Gastrocnemius medialis (tissue), 4 donors: ENCODE results near the gene NR2C2.

ENCODE experiments used
- POLR2A ChIP-seq, 2 donors: fragments of 450-650 bp; IDR thresholded peaks; one replicate each; pipeline ENCODE4 v1.6.1; 2017; ENCODE audit warnings: antibody characterized with exemption in 2 of 2, mild to moderate bottlenecking in 2 of 2, moderate library complexity in 2 of 2
- TF ChIP-seq, protein P1 (sequence below), 5 experiments: fragments of 450-650 bp in 3 of 5; fragments of 200-600 bp in 2 of 5; sonication (generic) in 2 of 5; IDR thresholded peaks in 4 of 5; conservative IDR thresholded peaks in 1 of 5; 1 replicate in 4 of 5; 2 replicates in 1 of 5; pipeline ENCODE4 v1.5.1; 2016 to 2019; ENCODE audit warnings: antibody characterized with exemption in 5 of 5, mild to moderate bottlenecking in 3 of 5, moderate library complexity in 3 of 5

- TF ChIP-seq POLR2A (IDR thresholded peaks at IDR 0.05), result no peak
- TF ChIP-seq, protein P1, sequence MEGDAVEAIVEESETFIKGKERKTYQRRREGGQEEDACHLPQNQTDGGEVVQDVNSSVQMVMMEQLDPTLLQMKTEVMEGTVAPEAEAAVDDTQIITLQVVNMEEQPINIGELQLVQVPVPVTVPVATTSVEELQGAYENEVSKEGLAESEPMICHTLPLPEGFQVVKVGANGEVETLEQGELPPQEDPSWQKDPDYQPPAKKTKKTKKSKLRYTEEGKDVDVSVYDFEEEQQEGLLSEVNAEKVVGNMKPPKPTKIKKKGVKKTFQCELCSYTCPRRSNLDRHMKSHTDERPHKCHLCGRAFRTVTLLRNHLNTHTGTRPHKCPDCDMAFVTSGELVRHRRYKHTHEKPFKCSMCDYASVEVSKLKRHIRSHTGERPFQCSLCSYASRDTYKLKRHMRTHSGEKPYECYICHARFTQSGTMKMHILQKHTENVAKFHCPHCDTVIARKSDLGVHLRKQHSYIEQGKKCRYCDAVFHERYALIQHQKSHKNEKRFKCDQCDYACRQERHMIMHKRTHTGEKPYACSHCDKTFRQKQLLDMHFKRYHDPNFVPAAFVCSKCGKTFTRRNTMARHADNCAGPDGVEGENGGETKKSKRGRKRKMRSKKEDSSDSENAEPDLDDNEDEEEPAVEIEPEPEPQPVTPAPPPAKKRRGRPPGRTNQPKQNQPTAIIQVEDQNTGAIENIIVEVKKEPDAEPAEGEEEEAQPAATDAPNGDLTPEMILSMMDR (IDR thresholded peaks at IDR 0.05 in 4 of 5, conservative IDR thresholded peaks at IDR 0.05 in 1 of 5), result no peak
Measured at GRCh38 chr3:15049584-15049983, 102.2 kb downstream of the NR2C2 start.
